Measurements from ENCODE around the gene COLQ.

COLQ gene

DNA sequence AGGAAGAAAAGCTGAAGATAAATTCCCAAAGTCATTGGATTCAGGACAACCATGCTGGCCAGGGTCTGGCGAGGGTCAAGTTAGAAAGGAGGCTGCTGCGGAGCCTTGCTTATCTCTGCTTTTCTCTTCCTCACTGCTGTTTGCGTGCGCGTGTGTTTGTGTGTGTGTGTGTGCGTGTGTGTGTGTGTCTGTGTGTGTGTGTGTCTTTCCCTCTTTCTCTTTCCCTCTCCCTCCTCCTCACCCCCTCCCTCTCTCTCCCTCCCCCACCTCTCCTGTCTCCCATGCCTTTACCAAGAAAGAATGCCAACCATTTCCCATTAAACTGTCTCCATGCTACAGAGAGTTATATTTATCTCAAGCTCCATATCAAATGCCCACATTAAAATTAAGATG, at the start of gene COLQ:
TSS of gene COLQ (minus strand) at position 134 of the 393 bp plus-strand sequence. CDS start at position 53, 81 bp downstream.
- H3K4me3 ChIP-seq (ENCODE audit: control insufficient read depth, low read depth, low read length): no peak within 1 kb of the TSS
- no peak for DNase-seq (ENCODE audit: low read depth)
- no peak for TF ChIP-seq CTCF (conservative IDR thresholded peaks at IDR 0.05; ENCODE audit: control insufficient read depth, insufficient read depth, low read depth, low read length)

DNA sequence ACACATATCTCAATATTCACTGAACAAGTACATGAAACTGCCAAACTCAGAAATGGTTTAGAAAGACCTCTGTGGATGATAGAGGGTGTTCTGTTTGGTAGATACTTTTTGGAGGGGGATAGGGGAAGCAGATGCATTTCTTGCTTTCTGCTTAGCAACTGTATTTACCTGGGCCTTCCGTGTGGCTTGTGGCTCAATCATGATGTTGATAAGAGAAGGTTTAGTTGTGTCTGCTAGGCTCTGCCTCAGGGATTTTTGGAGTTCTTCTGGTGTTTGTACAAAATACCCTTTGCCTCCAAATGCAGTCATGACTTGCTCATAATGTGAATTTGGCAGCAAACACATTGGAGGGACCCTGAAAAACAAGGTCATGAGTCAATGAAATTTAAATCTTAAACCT, 41.7 kb upstream of the COLQ start:
- no peak for TF ChIP-seq CTCF (conservative IDR thresholded peaks at IDR 0.05; ENCODE audit: control insufficient read depth, insufficient read depth, low read depth, low read length)
- DNase-seq (ENCODE audit: low read depth): peak; percentile 24
- H3K4me3 ChIP-seq (ENCODE audit: control insufficient read depth, low read depth, low read length): no peak overlapping the region

DNA sequence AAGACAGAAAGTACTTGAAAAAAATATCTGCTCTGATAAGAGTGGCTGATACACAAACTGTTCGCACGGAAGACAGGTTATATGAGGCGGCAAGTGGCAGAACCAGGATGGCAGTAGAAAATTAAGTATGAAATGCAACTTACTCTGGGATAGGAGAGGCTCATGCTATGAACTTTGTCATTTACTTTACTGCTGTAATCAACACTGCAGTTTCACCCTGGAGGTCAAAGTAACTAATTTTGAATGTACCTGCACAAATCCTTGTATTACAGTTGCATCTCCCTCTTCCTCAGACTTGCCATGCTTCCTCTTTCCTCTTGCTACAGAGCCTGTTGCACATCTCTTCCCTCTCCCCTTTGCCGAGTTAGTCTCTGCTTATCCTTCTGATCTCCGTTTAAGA, 41.1 kb upstream of the COLQ start:
- DNase-seq (ENCODE audit: low read depth): no peak
- H3K4me3 ChIP-seq (ENCODE audit: control insufficient read depth, low read depth, low read length): no peak overlapping the region
- TF ChIP-seq CTCF (conservative IDR thresholded peaks at IDR 0.05; ENCODE audit: control insufficient read depth, insufficient read depth, low read depth, low read length): no peak

GRCh38 chr3:15558581-15558980, 37.1 kb upstream of the COLQ start:
- TF ChIP-seq CTCF (conservative IDR thresholded peaks at IDR 0.05; ENCODE audit: control insufficient read depth, insufficient read depth, low read depth, low read length): no peak
- no peak overlapping the region for H3K4me3 ChIP-seq (ENCODE audit: control insufficient read depth, low read depth, low read length)
- DNase-seq (ENCODE audit: low read depth): no peak

DNA sequence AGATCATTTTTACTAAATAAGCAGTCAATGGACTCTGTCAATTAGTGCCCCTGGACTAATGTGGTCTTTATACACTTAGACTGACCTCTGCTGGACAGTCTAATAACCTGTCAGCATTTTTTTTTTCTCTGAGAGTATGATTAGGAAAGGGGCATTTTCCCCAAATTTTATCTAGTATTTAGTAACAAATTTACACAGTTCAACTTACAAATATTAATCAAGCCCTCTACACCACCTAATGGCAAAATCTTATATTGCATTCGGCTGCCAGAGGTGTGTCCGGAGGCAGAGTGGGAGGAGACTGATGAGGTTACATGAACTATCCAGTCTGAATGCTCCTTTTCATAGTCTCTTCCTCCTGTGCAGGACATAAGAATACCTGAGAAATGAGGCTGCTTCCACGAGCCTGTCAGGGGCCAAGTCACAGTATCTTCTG, 36.0 kb upstream of the COLQ start:
- peak; percentile 59 for TF ChIP-seq CTCF (conservative IDR thresholded peaks at IDR 0.05; ENCODE audit: control insufficient read depth, insufficient read depth, low read depth, low read length)

DNA sequence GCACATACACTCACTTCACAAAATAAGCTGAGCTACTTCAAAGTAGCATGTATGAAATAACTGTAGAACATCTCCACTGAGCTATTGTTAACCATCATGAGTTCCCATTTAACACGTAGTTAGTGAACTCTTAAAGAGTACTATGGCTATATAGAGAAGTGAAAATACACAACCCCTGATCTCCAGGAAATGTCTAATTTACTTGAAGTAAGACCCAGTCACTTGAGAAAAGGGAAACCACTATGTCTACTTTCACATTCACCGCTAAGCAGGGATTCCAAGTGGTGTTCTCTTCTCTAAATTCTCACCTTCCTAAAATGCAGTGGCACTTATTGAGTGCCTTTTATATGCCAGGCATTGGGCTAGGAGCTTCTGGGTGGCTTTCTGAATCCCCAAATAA, 35.0 kb upstream of the COLQ start:
- no peak for TF ChIP-seq CTCF (conservative IDR thresholded peaks at IDR 0.05; ENCODE audit: control insufficient read depth, insufficient read depth, low read depth, low read length)
- DNase-seq (ENCODE audit: low read depth): no peak
- H3K4me3 ChIP-seq (ENCODE audit: control insufficient read depth, low read depth, low read length): no peak overlapping the region

More for the DNA sequence above, 36.0 kb upstream of the COLQ start:
- no peak overlapping the region for H3K4me3 ChIP-seq (ENCODE audit: control insufficient read depth, low read depth, low read length)
- peak; percentile 78 for DNase-seq (ENCODE audit: low read depth)

- no peak for TF ChIP-seq CTCF (conservative IDR thresholded peaks at IDR 0.05; ENCODE audit: control insufficient read depth, insufficient read depth, low read depth, low read length)
- H3K4me3 ChIP-seq (ENCODE audit: control insufficient read depth, low read depth, low read length): no peak overlapping the region
- no peak for DNase-seq (ENCODE audit: low read depth)
These were observed 32.2 kb upstream of the COLQ start for GRCh38 chr3:15553749-15554148.
